LHCN-M2 (cell line): ENCODE results near the gene CLOCK. TPM values are rescaled to one million over a fixed set of nuclear protein-coding genes. Genes with fewer than 3 reads are reported as not detected.
A peak's percentile ranks its signal among the peaks of the same experiment; 100 is the strongest.

ENCODE experiments used
- DNase-seq: peaks from one replicate; pipeline ENCODE4 v3.0.0-alpha.2; 2012; ENCODE audit warnings: low read depth
- total RNA-seq: library from RNA; depleted of rRNA; stranded (reverse); fragments of >200 nt; gene quantifications from 2 replicates; pipeline ENCODE4 v1.2.3, GENCODE V29; 2014

CLOCK gene
- total RNA-seq, 1 experiment from 2014 or later = 40.0 TPM

- peak; percentile 70 for DNase-seq
Measured at GRCh38 chr4:55475394-55476243, 71.1 kb downstream of the CLOCK start.

GRCh38 chr4:55469979-55470378 is 76.7 kb downstream of the CLOCK start:
- DNase-seq = no peak

- peak; percentile 73 for DNase-seq
Measured at GRCh38 chr4:55468724-55469123, 78.0 kb downstream of the CLOCK start.

DNA sequence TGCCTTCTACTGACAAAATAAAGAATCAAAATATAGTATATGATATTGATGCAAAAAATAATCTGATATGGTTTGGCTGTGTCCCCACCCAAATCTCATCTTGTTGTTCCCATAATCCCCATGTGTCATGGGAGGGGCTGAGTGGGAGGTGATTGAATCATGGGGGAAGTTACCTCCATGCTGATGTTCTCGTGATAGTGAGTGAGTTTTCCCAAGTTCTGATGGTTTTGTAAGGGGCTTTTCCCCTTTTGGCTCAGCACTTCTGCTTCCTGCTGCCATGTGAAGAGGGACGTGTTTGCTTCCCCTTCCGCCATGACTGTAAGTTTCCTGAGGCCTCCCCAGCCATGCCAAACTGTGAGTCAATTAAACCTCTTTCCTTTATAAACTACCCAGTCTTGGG is 80.7 kb downstream of the CLOCK start:
- no peak for DNase-seq

GRCh38 chr4:55458611-55459010 is 88.1 kb downstream of the CLOCK start:
- DNase-seq = no peak

DNA sequence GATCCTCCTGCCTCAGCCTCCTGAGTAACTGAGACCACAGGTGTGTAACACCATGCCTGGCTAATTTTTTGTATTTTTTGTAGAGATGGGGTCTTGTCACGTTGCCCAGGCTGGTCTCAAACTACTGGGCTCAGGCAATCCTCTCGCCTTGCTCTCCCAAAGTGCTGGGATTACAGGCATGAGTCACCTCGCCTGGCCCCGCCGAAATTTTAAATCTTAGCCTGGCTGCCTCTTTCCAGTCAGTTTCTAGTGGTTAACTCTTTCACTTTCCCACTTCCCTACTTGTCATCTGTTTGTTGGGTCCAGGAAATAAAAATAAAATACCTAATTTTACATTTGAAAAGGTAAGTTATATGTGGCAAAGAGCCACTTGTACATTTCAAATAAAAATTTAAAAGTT is 88.5 kb downstream of the CLOCK start:
- DNase-seq = peak; percentile 76

- DNase-seq = no peak
Measured at GRCh38 chr4:55450566-55450965, 96.1 kb downstream of the CLOCK start.

DNA sequence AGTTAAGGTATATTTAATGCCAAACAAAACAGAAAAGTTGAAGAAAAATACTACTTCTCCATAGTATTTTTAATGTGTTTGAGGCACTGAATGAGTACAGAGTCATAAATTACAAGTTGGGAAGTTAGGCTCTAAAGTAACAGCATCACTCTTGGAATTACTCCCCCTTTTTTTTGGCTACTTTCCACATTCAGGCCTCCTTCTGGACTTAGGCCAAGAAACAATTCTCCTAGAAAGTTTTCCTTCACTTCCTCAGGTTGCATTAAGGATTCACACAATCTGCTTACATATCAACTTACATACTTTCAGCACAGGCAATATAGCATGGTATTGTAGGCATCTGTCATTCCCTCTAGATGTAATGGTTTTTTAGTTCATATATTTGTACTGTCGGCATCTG is 98.9 kb downstream of the CLOCK start:
- DNase-seq = peak; percentile 53

DNA sequence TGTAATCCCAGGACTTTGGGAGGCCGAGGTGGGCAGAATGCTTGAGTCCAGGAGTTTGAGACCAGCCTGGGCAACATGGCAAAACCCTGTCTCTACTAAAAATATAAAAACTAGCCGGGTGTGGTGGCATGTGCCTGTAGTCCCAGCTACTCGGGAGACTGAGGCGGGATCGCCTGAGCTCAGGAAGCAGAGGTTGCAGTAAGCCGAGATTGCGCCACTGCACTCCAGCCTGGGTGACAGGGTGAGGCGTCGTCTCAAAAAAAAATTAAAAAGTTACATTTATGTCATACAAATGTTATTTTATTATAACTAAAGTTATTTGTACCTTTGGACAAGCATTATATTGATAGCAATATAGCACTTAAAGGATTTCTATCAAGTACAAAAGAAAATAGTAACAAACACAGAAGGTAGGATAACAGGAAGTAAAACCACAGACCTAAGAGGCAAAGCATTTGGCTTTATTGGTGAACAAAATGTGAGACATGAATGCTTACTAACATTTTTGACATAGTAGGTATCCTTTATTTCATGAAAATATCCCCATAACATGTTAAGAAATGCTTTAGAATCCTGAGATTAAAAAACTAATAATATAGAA is 99.5 kb downstream of the CLOCK start:
- DNase-seq = no peak

GRCh38 chr4:55446578-55446922 is 100.2 kb downstream of the CLOCK start:
- DNase-seq = no peak

GRCh38 chr4:55445921-55446577 is 100.7 kb downstream of the CLOCK start:
- DNase-seq = peak; percentile 80

DNA sequence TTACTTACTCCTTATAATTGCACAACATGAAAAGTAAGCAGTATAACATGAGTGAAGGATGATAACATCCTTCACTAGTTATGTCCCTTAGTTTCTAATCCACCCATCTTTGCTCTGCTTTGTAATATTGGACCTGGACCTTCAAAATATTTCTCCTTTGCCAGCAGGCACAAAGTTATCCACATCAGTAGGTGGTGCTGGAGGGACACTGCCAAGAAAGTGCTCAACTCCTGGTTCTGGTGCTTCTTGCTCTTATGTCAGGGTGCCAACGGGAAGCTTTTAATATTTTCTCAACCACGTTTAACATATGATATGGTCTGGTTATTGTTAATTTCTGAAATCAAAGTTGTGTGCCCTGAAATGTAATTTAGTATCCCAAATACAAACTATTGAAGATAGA is 101.9 kb downstream of the CLOCK start:
- peak; percentile 46 for DNase-seq

GRCh38 chr4:55442541-55442940 is 104.2 kb downstream of the CLOCK start:
- DNase-seq = no peak

DNA sequence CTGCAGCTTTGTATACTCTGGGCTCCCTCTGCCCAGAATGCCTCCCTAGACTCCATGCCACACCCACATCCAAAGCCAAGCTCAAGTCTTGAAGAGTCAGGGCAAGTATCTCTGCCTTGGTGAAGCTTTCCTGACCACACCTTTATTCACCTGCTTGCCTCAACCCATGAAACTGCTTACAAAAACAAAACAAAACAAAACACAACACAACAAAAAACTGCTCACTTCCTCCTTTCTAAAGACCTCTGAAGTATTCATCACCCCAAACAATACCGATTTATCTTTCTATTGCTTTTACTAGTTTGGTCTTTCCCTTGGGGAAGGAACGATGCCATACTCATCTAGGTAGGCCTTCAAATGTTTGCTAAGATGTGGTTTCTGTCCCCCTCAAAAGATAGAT is 105.9 kb downstream of the CLOCK start:
- no peak for DNase-seq

DNA sequence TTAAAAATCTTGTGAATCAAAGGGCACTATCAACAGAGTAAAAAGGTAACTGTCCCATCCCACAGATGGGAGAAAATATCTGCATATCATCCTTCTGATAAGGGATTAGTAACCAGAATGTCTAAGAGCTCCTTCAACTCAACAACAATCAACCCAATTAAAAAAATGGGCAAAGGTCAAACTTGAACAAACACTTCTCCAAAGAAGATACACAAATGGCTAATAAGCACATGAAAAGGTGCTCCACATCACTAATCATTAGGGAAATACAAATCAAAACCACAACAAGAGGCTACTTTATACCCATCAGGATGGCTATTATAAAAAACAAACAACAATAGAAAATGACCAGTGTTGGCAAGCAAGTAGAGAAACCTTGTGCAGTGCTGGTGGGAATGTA is 107.7 kb downstream of the CLOCK start:
- no peak for DNase-seq

DNA sequence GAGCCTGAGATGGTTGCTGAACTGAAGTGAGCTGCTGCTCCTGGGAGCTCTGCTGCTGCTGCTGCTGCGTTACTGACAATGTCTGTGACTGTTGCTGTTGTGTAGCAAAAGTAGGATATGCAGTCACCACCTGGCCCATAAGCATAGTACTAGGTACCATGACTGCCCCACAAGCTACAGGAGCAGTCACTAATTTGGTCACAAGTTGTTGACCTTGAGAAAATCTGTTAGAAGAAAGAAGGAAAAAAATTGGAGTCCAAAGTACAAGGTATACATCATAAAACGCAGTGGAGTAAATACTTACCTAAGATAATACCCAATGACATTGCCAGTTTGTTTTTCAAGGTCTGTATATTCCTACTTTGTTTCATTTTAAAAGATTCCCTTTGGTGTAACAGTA is 108.4 kb downstream of the CLOCK start:
- DNase-seq = no peak

GRCh38 chr4:55437823-55438222 is 108.9 kb downstream of the CLOCK start:
- DNase-seq = no peak

- no peak for DNase-seq
Measured at GRCh38 chr4:55437356-55437796, 109.3 kb downstream of the CLOCK start.

DNA sequence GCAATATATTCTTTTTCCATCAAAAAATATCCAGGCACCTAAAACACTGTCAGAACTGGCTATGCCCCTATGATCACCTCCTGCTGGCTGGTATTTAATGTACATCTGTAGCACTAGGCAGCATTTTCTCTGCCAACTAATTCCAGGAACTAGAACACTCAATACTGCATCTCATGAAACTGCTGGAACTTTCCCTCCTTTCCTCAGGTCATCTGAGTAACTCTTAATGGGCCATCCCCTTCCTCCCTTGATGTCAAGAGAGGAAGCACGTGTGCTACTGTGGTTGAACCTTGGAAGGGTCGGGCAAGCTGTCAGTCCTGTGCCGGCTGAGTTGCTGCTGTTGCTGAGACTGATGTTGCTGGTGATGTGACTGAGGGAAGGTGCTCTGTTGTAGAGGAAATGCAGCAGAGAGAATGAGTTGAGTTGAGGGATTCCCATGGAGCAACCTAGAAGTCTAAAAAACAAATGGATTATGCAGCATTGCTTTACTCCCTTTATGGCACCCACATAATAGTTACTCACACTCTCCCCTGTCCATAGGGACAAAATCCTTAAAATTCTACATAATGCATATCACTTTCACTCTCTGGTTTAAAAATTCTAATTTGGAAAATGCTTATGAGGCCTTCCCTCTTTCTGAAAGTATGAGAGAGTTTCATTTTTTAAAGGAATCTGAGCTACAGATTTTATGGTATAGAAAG is 111.4 kb downstream of the CLOCK start:
- no peak for DNase-seq

- DNase-seq = no peak
Measured at GRCh38 chr4:55431710-55432336, 114.9 kb downstream of the CLOCK start.

DNA sequence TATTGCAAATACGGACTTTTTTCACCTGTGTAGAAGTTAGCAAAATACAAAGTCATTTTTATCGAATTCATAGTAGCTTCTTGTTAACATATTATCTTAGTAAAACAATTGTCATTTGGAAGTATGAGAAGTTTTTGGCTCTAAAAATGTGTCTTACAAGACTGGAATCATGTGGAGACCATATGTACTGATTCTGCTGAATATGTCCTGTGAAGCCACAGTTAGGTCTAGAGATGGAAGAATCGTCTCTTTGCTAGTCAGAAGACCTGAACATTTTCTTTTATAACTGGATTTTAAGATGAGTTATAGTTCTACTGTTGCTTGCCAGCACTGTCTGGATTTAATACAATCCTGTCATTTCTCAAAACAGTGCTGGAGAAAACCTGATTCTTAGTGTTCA is 121.9 kb downstream of the CLOCK start:
- DNase-seq = no peak

DNA sequence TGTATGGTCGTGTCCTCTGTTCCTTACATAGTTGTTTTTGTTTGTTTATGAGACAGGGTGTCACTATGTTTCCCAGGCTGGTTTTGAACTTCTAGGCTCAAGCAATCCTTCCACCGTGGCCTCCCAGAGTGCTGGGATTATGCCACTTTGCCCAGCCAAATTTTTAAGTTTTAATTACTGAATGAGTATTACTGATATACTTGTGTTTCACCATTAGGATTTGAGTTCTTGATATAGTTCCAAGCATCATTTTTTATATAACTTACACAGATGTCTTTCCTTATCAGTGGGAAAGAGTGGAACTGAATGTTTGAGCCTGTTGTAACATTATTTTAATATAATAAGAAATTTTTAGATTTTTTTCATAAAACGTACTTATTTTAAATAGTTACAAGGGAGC is 130.5 kb downstream of the CLOCK start:
- no peak for DNase-seq
